Gastroesophageal sphincter (tissue), 3 donors: ENCODE results near the gene LTB4R.

Experiments
- POLR2A ChIP-seq, 2 donors: fragments of 450-650 bp; IDR thresholded peaks; one replicate each; pipeline ENCODE4 v1.6.1; 2017; ENCODE audit warnings: antibody characterized with exemption in 2 of 2, mild to moderate bottlenecking in 2 of 2, moderate library complexity in 1 of 2
- TF ChIP-seq, protein P1 (sequence below), 4 experiments: fragments of 200-600 bp in 2 of 4; fragments of 450-650 bp in 2 of 4; sonication (generic) in 1 of 4; IDR thresholded peaks; one replicate each; pipeline ENCODE4 v1.5.1; 2017 to 2019; ENCODE audit warnings: antibody characterized with exemption in 4 of 4, mild to moderate bottlenecking in 2 of 4, moderate library complexity in 2 of 4

DNA sequence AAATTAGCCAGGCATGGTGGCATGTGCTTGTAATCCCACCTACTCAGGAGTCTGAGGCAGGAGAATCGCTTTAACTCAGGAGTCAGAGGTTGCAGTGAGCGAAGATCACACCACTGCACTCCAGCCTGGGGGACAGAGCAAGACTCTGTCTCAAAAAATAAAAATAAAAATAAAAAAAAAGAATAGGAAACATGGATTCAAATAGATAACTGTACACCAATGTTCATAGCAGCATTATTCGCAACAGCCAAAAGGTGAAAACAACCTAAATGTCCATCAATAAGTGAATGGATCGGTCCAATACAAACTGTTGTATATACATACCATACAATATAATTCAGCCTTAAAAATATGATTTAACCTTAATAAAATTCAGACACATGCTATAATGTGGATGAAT is 31.6 kb downstream of the LTB4R start:
- TF ChIP-seq, protein P1, sequence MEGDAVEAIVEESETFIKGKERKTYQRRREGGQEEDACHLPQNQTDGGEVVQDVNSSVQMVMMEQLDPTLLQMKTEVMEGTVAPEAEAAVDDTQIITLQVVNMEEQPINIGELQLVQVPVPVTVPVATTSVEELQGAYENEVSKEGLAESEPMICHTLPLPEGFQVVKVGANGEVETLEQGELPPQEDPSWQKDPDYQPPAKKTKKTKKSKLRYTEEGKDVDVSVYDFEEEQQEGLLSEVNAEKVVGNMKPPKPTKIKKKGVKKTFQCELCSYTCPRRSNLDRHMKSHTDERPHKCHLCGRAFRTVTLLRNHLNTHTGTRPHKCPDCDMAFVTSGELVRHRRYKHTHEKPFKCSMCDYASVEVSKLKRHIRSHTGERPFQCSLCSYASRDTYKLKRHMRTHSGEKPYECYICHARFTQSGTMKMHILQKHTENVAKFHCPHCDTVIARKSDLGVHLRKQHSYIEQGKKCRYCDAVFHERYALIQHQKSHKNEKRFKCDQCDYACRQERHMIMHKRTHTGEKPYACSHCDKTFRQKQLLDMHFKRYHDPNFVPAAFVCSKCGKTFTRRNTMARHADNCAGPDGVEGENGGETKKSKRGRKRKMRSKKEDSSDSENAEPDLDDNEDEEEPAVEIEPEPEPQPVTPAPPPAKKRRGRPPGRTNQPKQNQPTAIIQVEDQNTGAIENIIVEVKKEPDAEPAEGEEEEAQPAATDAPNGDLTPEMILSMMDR (IDR thresholded peaks at IDR 0.05) = no peak
- TF ChIP-seq POLR2A (IDR thresholded peaks at IDR 0.05) = no peak
